ENCODE measurements around the gene SLC7A6.

SLC7A6 gene

GRCh38 chr16:68345351-68345810 is 81.1 kb downstream of the SLC7A6 start:
- Histone ChIP-seq H3K27me3 (ENCODE audit: insufficient read depth, low read length) (no peaks in the 10 kb centered on the region), H3K4me3 (ENCODE audit: low read depth, low read length, poor library complexity, severe bottlenecking) (no peak overlapping the region), H3K9me2 (ENCODE audit: low read depth, low read length) (no peaks in the 10 kb centered on the region), H3K9me3 (ENCODE audit: low read length) (no peaks in the 10 kb centered on the region), H4K20me1 (ENCODE audit: insufficient read depth, low read length) (no peaks in the 10 kb centered on the region), H3K4me2 (ENCODE audit: low read length) (no peak overlapping the region), H2AFZ (ENCODE audit: low read length) (no peak overlapping the region), H3K9ac (ENCODE audit: low read length) (no peak overlapping the region), H3K27ac (ENCODE audit: low read depth, low read length, poor library complexity, severe bottlenecking) (no peak overlapping the region), H3K4me1 (ENCODE audit: insufficient read depth, low read length, severe bottlenecking) (peaks cover 18% of the 10 kb centered on the region), H3K36me3 (ENCODE audit: insufficient read depth, low read length) (peaks cover 89% of the 10 kb centered on the region), H3K79me2 (ENCODE audit: insufficient read depth, low read length) (no peaks in the 10 kb centered on the region), H3F3A (ENCODE audit: insufficient read depth, low read length) (no peaks in the 10 kb centered on the region)
- no peak for TF ChIP-seq EZH2 (IDR thresholded peaks at IDR 0.05; ENCODE audit: borderline replicate concordance, low read length)
- TF ChIP-seq, protein P1, sequence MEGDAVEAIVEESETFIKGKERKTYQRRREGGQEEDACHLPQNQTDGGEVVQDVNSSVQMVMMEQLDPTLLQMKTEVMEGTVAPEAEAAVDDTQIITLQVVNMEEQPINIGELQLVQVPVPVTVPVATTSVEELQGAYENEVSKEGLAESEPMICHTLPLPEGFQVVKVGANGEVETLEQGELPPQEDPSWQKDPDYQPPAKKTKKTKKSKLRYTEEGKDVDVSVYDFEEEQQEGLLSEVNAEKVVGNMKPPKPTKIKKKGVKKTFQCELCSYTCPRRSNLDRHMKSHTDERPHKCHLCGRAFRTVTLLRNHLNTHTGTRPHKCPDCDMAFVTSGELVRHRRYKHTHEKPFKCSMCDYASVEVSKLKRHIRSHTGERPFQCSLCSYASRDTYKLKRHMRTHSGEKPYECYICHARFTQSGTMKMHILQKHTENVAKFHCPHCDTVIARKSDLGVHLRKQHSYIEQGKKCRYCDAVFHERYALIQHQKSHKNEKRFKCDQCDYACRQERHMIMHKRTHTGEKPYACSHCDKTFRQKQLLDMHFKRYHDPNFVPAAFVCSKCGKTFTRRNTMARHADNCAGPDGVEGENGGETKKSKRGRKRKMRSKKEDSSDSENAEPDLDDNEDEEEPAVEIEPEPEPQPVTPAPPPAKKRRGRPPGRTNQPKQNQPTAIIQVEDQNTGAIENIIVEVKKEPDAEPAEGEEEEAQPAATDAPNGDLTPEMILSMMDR (IDR thresholded peaks at IDR 0.05; ENCODE audit: low read length) = no peak

- Histone ChIP-seq H4K20me1 (ENCODE audit: insufficient read depth, low read length) (no peaks in the 10 kb centered on the region), H3K4me1 (ENCODE audit: insufficient read depth, low read length, severe bottlenecking) (peaks cover 18% of the 10 kb centered on the region), H2AFZ (ENCODE audit: low read length) (no peak overlapping the region), H3K36me3 (ENCODE audit: insufficient read depth, low read length) (peaks cover 89% of the 10 kb centered on the region), H3K4me2 (ENCODE audit: low read length) (no peak overlapping the region), H3K9me2 (ENCODE audit: low read depth, low read length) (no peaks in the 10 kb centered on the region), H3K27me3 (ENCODE audit: insufficient read depth, low read length) (no peaks in the 10 kb centered on the region), H3K79me2 (ENCODE audit: insufficient read depth, low read length) (no peaks in the 10 kb centered on the region), H3F3A (ENCODE audit: insufficient read depth, low read length) (no peaks in the 10 kb centered on the region), H3K9me3 (ENCODE audit: low read length) (no peaks in the 10 kb centered on the region), H3K4me3 (ENCODE audit: low read depth, low read length, poor library complexity, severe bottlenecking) (no peak overlapping the region), H3K9ac (ENCODE audit: low read length) (no peak overlapping the region), H3K27ac (ENCODE audit: low read depth, low read length, poor library complexity, severe bottlenecking) (no peak overlapping the region)
- TF ChIP-seq EZH2 (IDR thresholded peaks at IDR 0.05; ENCODE audit: borderline replicate concordance, low read length) = no peak
- TF ChIP-seq, protein P1 (IDR thresholded peaks at IDR 0.05; ENCODE audit: low read length) = no peak
Observed at GRCh38 chr16:68345958-68346635, 81.8 kb downstream of the SLC7A6 start.

DNA sequence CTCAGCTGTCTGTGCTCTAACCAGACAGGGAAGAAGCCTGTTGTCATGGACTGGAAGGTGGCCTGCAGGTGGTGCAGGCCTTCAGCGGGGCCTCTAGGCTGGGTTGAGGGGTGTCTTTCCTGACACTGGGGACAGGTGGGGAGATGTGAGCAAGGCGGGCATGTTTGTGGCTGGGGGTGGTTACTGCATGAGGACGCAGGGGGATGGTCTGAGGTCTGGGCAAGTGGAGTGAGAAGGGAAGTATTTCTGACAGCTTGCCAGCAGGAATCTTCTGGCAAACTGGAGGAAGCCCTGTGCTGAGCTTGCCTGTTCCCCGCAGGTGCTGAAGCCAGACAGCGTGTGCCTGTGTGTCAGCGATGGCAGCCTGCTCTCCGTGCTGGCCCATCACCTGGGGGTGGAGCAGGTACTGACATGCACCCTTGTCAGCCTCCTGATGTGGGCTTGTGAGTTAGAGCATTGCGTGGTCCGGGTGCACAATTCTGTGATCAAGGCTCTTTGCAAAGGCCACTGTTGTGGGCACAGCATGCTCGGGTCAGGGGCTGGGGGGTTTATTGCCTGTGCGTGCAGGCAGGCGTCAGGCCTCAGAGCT is 82.7 kb downstream of the SLC7A6 start:
- no peak overlapping the region for H3K4me3 ChIP-seq (ENCODE audit: low read depth, low read length, poor library complexity, severe bottlenecking)
- no peaks in the 10 kb centered on the region for H3K79me2 ChIP-seq (ENCODE audit: insufficient read depth, low read length)
- peaks cover 88% of the 10 kb centered on the region for H3K36me3 ChIP-seq (ENCODE audit: insufficient read depth, low read length)
- H4K20me1 ChIP-seq (ENCODE audit: insufficient read depth, low read length) = no peaks in the 10 kb centered on the region
- H3K9me3 ChIP-seq (ENCODE audit: low read length) = no peaks in the 10 kb centered on the region
- no peak overlapping the region for H3K9ac ChIP-seq (ENCODE audit: low read length)
- H3K27ac ChIP-seq (ENCODE audit: low read depth, low read length, poor library complexity, severe bottlenecking) = peak overlapping the region; percentile 62
- H3K4me2 ChIP-seq (ENCODE audit: low read length) = no peak overlapping the region
- no peaks in the 10 kb centered on the region for H3F3A ChIP-seq (ENCODE audit: insufficient read depth, low read length)
- no peak overlapping the region for H2AFZ ChIP-seq (ENCODE audit: low read length)
- no peaks in the 10 kb centered on the region for H3K9me2 ChIP-seq (ENCODE audit: low read depth, low read length)
- TF ChIP-seq EZH2 (IDR thresholded peaks at IDR 0.05; ENCODE audit: borderline replicate concordance, low read length) = no peak
- TF ChIP-seq, protein P1 (IDR thresholded peaks at IDR 0.05; ENCODE audit: low read length) = no peak
- H3K27me3 ChIP-seq (ENCODE audit: insufficient read depth, low read length) = no peaks in the 10 kb centered on the region
- H3K4me1 ChIP-seq (ENCODE audit: insufficient read depth, low read length, severe bottlenecking) = peaks cover 18% of the 10 kb centered on the region

All from OCI-LY1 (cell line).